HUES6 (cell line): ENCODE data around the gene ARL4A.

ENCODE experiments used
- H3K27ac ChIP-seq: 2 replicates; pipeline ENCODE4 v1.7.0; 2013; ENCODE audit warnings: low read depth, mild to moderate bottlenecking, low read length, inconsistent platforms
- H3K27me3 ChIP-seq: 2 replicates; pipeline ENCODE4 v1.6.1; 2013; ENCODE audit warnings: low read length; ENCODE audit not compliant: control insufficient read depth, insufficient read depth
- H3K36me3 ChIP-seq: 2 replicates; pipeline ENCODE4 v1.6.1; 2013; ENCODE audit warnings: low read length; ENCODE audit not compliant: control insufficient read depth, insufficient read depth
- H3K4me1 ChIP-seq: 2 replicates; pipeline ENCODE4 v1.6.1; 2013; ENCODE audit warnings: low read length; ENCODE audit not compliant: control insufficient read depth, insufficient read depth
- H3K4me3 ChIP-seq: 2 replicates; pipeline ENCODE4 v1.5.1; 2013; ENCODE audit warnings: low read depth, low read length
- H3K9ac ChIP-seq: one replicate; pipeline ENCODE4 v1.6.1; 2013; ENCODE audit warnings: mild to moderate bottlenecking, low read length
- H3K9me3 ChIP-seq: 2 replicates; pipeline ENCODE4 v1.6.1; 2013; ENCODE audit warnings: low read depth, low read length; ENCODE audit not compliant: control insufficient read depth, insufficient read depth

Gene ARL4A

DNA sequence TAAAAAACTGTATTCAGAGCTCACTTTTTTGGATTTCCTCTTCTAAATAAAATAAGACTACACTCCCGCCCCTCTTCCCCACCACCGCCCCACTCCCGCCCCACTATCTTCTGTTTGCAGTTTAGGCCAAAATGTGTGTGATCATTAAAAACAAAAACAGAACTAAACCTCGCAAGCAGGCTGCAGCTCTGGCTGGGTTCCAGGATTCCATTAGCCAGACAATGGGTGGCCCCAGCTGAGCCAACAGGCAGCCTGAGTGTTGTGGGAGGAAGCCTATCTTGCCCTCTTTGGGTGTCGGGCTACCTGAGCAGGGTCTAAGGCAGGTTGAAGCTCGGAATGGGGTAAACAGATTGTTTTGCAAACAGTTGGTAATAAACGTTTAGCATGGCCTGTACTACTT lies 41.7 kb downstream of the ARL4A start:
- Histone ChIP-seq H3K36me3 (no peaks in the 10 kb centered on the region), H3K27ac (peak overlapping the region; percentile 61; the same call in 1 of the 2 replicates), H3K9ac (no peak overlapping the region), H3K9me3 (no peaks in the 10 kb centered on the region), H3K27me3 (no peaks in the 10 kb centered on the region), H3K4me3 (no peak overlapping the region), H3K4me1 (peaks cover 32% of the 10 kb centered on the region)

DNA sequence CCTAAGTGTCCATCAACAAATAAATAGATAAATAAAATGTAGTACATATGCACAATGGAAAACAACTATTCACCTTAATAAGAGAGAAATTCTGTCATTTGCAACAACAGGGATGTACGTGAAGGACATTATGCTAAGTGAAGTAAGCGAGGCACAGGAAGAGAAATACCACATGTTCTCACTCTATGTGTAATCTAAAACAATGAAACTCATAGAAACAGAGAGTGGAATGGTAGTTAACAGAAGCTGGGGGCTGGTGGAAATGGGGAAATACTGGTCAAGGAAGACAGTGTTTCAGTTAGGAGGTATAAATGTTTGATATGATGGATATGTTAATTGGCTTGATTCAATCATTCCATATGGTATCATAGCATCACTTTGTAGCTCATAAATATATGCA lies 43.1 kb downstream of the ARL4A start:
- H3K27ac ChIP-seq = 0 out of 2 replicates have a peak overlapping the region, but pooled peaks have one; percentile 52
- H3K4me3 ChIP-seq = no peak overlapping the region
- no peaks in the 10 kb centered on the region for H3K36me3 ChIP-seq
- H3K9ac ChIP-seq = no peak overlapping the region
- no peaks in the 10 kb centered on the region for H3K9me3 ChIP-seq
- no peaks in the 10 kb centered on the region for H3K27me3 ChIP-seq
- peaks cover 32% of the 10 kb centered on the region for H3K4me1 ChIP-seq

DNA sequence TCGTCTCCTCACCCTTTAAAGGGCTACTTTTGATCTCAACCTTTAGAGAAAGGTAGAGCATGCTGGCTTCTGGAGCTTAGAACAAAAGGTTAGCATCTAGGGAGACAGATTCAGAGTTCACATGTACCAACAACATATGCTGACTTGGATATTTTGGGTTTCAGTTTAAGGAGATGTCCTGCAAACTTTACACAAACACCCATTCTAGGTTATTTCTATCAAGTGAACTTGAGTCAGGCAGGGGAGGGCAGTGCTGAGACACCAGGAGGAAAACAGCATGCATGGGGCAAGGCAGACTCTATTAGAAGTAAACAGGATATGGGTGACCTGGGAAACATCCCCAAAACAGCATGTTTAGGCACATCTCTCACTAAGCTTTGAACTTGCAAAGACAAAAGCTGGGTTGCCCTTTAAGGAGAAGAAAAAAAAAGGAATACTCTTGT lies 43.8 kb downstream of the ARL4A start:
- peak overlapping the region; percentile 52 for H3K27ac ChIP-seq

DNA sequence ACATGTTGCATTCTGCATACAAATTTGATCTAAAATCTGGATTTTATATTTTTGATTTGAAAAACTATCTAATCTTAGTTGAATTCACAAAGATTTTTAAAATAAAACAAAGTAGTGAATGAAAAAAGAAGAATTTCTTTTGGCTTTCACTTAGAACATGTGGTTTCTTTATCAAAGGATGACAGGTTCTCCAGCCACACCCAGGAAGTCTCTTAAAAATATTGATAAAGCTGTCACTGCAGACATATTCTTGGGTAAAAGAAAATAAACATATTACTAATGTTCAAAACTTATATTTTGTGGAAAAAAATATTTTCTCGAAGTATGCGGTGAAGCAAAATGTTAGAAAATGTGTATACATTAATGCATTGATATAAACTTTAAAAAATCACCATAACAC lies 44.3 kb downstream of the ARL4A start:
- no peaks in the 10 kb centered on the region for H3K27me3 ChIP-seq
- no peaks in the 10 kb centered on the region for H3K36me3 ChIP-seq
- H3K27ac ChIP-seq = peak overlapping the region; percentile 52; the same call in 1 of the 2 replicates
- peaks cover 32% of the 10 kb centered on the region for H3K4me1 ChIP-seq
- no peaks in the 10 kb centered on the region for H3K9me3 ChIP-seq
- no peak overlapping the region for H3K4me3 ChIP-seq
- no peak overlapping the region for H3K9ac ChIP-seq

More for the DNA sequence above, 43.8 kb downstream of the ARL4A start:
- H3K36me3 ChIP-seq = no peaks in the 10 kb centered on the region
- H3K4me1 ChIP-seq = peaks cover 32% of the 10 kb centered on the region
- H3K9me3 ChIP-seq = no peaks in the 10 kb centered on the region
- no peaks in the 10 kb centered on the region for H3K27me3 ChIP-seq
- H3K9ac ChIP-seq = no peak overlapping the region
- no peak overlapping the region for H3K4me3 ChIP-seq

DNA sequence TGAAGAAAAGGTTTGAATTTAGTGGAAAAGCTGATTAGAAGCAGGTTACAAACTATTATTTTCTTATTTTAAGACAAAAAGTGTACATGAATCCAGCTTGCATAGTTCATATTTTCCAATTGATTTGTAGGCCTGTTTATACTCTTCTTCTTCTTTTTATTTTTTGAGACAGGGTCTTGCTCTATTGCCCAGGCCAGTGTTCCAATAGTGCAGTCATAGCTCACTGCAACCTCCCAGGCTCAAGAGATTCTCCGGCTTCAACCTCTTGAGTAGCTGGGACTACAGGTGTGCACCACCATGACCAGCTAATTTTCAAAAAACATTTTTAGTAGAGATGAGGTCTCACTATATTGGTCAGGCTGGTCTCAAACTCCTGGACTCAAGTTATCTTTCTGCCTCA lies 45.0 kb downstream of the ARL4A start:
- Histone ChIP-seq H3K9me3 (no peaks in the 10 kb centered on the region), H3K27me3 (no peaks in the 10 kb centered on the region), H3K4me3 (no peak overlapping the region), H3K9ac (no peak overlapping the region), H3K36me3 (no peaks in the 10 kb centered on the region), H3K4me1 (peaks cover 32% of the 10 kb centered on the region), H3K27ac (no peak overlapping the region)

DNA sequence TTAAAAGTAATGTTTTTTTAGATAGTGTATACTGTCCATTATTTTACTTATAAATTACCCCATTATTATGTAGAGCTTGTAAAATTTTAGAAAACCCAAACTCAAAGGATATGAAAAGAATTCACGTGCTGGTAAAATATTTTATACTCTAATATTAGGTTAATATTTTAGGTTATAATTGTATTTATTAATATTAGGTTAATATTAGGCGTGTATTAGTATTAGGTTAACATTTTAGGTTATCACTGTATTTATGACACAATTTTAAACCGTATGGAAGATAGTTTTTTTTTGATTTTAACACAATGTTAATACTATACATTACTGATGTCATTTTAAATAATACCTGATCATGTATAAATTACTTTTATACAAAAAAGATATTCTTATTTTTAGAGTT lies 48.5 kb downstream of the ARL4A start:
- no peaks in the 10 kb centered on the region for H3K36me3 ChIP-seq
- no peak overlapping the region for H3K9ac ChIP-seq
- H3K27ac ChIP-seq = no peak overlapping the region
- H3K4me1 ChIP-seq = peaks cover 14% of the 10 kb centered on the region
- H3K9me3 ChIP-seq = no peaks in the 10 kb centered on the region
- no peak overlapping the region for H3K4me3 ChIP-seq
- H3K27me3 ChIP-seq = no peaks in the 10 kb centered on the region

DNA sequence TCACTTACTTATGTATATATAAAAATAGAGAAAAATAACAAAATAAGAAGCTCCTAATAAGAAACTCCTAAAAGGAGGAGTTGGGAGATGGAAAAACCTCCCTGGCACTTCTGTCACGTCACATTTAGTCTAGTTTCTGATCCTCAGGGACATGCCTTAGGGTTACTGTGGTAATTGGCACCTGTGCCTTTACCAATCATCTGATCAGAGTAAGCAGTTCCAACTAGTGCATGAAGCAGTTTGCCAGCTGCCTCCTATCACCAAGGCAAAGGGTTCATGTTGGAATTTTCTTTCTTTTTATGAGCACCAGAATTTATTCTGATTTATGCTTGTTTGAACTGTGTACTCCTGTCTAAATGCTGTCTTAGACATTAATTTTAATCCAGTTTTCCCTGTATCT lies 49.9 kb downstream of the ARL4A start:
- Histone ChIP-seq H3K27me3 (no peaks in the 10 kb centered on the region), H3K9ac (no peak overlapping the region), H3K27ac (no peak overlapping the region), H3K4me1 (0 out of 2 replicates have a peak, but pooled peaks cover 5% of the 10 kb centered on the region), H3K36me3 (no peaks in the 10 kb centered on the region), H3K4me3 (no peak overlapping the region), H3K9me3 (no peaks in the 10 kb centered on the region)

DNA sequence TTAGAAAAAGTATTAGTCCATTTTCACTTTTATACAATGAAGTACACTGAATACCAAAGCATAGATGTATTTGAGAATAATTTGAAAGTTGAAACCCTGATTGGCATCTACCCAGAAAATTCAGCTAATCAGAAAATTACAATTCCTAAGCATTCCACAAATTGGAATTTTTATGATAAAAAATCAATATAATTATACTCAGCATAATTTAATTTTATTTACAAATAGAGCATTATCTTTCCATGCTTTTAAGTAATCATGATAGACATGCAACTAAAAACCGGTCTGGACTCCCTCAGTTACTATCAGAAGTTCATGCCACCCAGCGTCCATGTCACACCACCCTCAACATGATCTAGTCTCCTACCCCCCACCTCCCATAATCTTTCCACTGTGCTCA lies 50.4 kb downstream of the ARL4A start:
- H3K27ac ChIP-seq = no peak overlapping the region
- H3K27me3 ChIP-seq = no peaks in the 10 kb centered on the region
- no peaks in the 10 kb centered on the region for H3K9me3 ChIP-seq
- H3K4me3 ChIP-seq = no peak overlapping the region
- no peak overlapping the region for H3K9ac ChIP-seq
- 0 out of 2 replicates have a peak, but pooled peaks cover 5% of the 10 kb centered on the region for H3K4me1 ChIP-seq
- no peaks in the 10 kb centered on the region for H3K36me3 ChIP-seq

DNA sequence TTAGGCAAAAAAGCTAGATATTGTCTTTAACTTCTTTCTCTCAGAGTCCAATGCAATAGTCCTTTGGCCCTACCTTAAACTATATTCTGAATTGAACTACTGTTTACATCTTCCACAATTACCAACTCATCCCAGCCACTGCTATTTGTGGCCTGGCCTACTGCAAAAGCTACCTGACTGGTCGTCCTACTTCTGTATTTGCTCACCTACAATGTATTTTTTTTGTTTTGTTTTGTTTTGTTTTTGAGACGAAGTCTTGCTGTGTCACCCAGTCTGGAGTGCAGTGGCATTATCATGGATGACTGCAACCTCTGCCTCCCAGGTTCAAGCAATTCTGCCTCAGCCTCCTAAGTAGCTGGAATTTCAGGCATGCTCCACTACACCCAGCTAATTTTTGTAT lies 51.2 kb downstream of the ARL4A start:
- Histone ChIP-seq H3K36me3 (no peaks in the 10 kb centered on the region), H3K27me3 (no peaks in the 10 kb centered on the region), H3K9me3 (no peaks in the 10 kb centered on the region), H3K4me3 (no peak overlapping the region), H3K9ac (no peak overlapping the region), H3K27ac (no peak overlapping the region), H3K4me1 (0 out of 2 replicates have a peak, but pooled peaks cover 5% of the 10 kb centered on the region)
